SU-DHL-6 (cell line): Measurements from ENCODE around the gene RHEX.

Experiments
- CTCF ChIP-seq: fragments of 200-600 bp; sonication (generic); IDR thresholded peaks from one replicate; pipeline ENCODE4 v1.5.1; 2017; ENCODE audit warnings: antibody characterized with exemption, mild to moderate bottlenecking, low read length, moderate library complexity; ENCODE audit not compliant: insufficient read depth, poor library complexity, severe bottlenecking
- EZH2phosphoT487 ChIP-seq: fragments of 200-600 bp; sonication (generic), shearing (Covaris generic); conservative IDR thresholded peaks from 2 replicates; pipeline ENCODE4 v1.6.1; 2018; ENCODE audit warnings: mild to moderate bottlenecking, antibody characterized with exemption, low read length, moderate library complexity, mixed read lengths

DNA sequence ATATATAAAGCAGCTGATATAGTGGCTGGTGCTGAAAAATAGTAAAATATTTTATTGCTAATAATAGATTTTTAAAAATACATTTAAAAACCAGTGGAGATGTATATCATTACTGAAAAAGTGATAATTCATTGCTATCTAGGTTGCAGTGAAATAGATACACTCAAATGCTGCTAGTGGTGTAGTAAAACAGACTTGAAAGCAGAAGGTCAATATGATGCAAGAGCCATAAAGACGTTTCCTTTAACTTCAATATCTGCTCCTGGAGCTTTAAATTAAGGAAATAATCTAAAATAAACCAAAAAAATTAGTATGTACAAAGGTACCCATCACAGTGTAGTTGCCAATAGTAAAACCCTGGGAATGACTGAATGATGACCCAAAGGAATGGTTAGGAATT lies 26.2 kb downstream of the RHEX start:
- TF ChIP-seq CTCF, result no peak
- TF ChIP-seq EZH2phosphoT487, result no peak
